ENCODE results near the gene PDK3.

The PDK3 gene

GRCh38 chrX:24464836-24465531 is at the start of gene PDK3:
Gene PDK3 (plus strand): TSS chrX:24465286. CDS start chrX:24465456, 170 bp downstream.
- TF ChIP-seq, protein P1, sequence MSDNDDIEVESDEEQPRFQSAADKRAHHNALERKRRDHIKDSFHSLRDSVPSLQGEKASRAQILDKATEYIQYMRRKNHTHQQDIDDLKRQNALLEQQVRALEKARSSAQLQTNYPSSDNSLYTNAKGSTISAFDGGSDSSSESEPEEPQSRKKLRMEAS (IDR thresholded peaks at IDR 0.05; ENCODE audit: low read depth, low read length) = no peak
- TF ChIP-seq POLR2A (IDR thresholded peaks at IDR 0.05; ENCODE audit: extremely low read depth, insufficient read length) (peak; percentile 49), MYC (IDR thresholded peaks at IDR 0.05; ENCODE audit: low read depth, low read length) (peak; percentile 31; the same call in 1 of the 2 replicates)
- peak within 1 kb of the TSS; percentile 68 for H3K4me3 ChIP-seq (ENCODE audit: low read depth, low read length)
- DNase-seq (ENCODE audit: low read depth) = peak; percentile 90

DNA sequence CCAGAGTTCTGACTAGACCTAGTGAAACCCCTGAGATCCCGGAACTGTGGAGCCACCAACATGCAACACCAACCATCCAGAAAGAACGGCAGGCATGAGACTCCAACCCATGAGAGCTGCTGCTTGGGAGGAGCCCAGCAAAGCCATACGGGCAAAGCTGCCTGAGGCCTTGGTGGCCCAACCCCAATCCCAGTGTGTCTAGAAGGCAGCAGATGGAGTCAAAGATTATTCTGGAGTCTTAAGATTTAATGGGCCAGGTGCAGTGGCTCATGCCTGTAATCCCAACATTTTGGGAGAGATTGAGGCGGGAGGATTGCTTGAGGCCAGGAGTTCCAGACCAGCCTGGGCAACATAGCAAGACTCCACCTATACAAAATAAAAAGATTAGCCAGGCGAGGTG is 49.2 kb upstream of the PDK3 start:
- no peak overlapping the region for H3K4me3 ChIP-seq (ENCODE audit: low read depth, low read length)
- no peak for TF ChIP-seq CTCF (IDR thresholded peaks at IDR 0.05; ENCODE audit: low read depth, low read length)
- no peak for TF ChIP-seq POLR2A (IDR thresholded peaks at IDR 0.05; ENCODE audit: extremely low read depth, insufficient read length)
- TF ChIP-seq, protein P1 (IDR thresholded peaks at IDR 0.05; ENCODE audit: low read depth, low read length) = no peak
- TF ChIP-seq MYC (IDR thresholded peaks at IDR 0.05; ENCODE audit: low read depth, low read length) = no peak
- DNase-seq (ENCODE audit: low read depth) = no peak

- DNase-seq (ENCODE audit: low read depth) = no peak
- H3K4me3 ChIP-seq (ENCODE audit: low read depth, low read length) = no peak overlapping the region
- TF ChIP-seq MYC (IDR thresholded peaks at IDR 0.05; ENCODE audit: low read depth, low read length) = no peak
- no peak for TF ChIP-seq POLR2A (IDR thresholded peaks at IDR 0.05; ENCODE audit: extremely low read depth, insufficient read length)
- no peak for TF ChIP-seq CTCF (IDR thresholded peaks at IDR 0.05; ENCODE audit: low read depth, low read length)
These were observed 41.1 kb upstream of the PDK3 start for GRCh38 chrX:24423960-24424359.

DNA sequence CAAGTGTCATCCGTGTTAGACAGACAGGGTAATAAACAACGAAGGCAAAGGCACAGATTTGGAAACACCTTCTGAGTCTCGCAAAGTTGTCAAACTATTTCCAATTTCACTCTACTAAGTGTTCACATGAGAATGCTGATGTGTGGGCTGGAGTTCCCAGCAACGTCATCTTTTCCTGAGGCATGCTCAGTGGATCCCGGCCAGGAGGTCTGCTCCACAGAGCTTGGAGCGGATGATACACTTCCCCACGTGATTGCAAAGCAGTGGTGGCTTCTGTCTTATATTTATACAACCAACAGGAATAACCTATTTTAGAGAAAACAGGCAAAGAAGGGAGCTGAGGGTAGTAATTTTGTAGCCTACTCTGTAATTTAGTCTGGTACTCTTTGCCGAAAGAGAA is 40.1 kb upstream of the PDK3 start:
- TF ChIP-seq CTCF (IDR thresholded peaks at IDR 0.05; ENCODE audit: low read depth, low read length) = no peak
- no peak for TF ChIP-seq POLR2A (IDR thresholded peaks at IDR 0.05; ENCODE audit: extremely low read depth, insufficient read length)
- TF ChIP-seq, protein P1 (IDR thresholded peaks at IDR 0.05; ENCODE audit: low read depth, low read length) = no peak
- no peak for TF ChIP-seq MYC (IDR thresholded peaks at IDR 0.05; ENCODE audit: low read depth, low read length)
- no peak for DNase-seq (ENCODE audit: low read depth)
- H3K4me3 ChIP-seq (ENCODE audit: low read depth, low read length) = no peak overlapping the region

GRCh38 chrX:24425806-24426205 is 39.3 kb upstream of the PDK3 start:
- no peak for DNase-seq (ENCODE audit: low read depth)
- no peak for TF ChIP-seq MYC (IDR thresholded peaks at IDR 0.05; ENCODE audit: low read depth, low read length)
- no peak for TF ChIP-seq CTCF (IDR thresholded peaks at IDR 0.05; ENCODE audit: low read depth, low read length)
- TF ChIP-seq, protein P1 (IDR thresholded peaks at IDR 0.05; ENCODE audit: low read depth, low read length) = no peak
- no peak for TF ChIP-seq POLR2A (IDR thresholded peaks at IDR 0.05; ENCODE audit: extremely low read depth, insufficient read length)
- no peak overlapping the region for H3K4me3 ChIP-seq (ENCODE audit: low read depth, low read length)

- TF ChIP-seq MYC (IDR thresholded peaks at IDR 0.05; ENCODE audit: low read depth, low read length) (no peak), POLR2A (IDR thresholded peaks at IDR 0.05; ENCODE audit: extremely low read depth, insufficient read length) (no peak), CTCF (IDR thresholded peaks at IDR 0.05; ENCODE audit: low read depth, low read length) (no peak)
- TF ChIP-seq, protein P1 (IDR thresholded peaks at IDR 0.05; ENCODE audit: low read depth, low read length) = no peak
- no peak overlapping the region for H3K4me3 ChIP-seq (ENCODE audit: low read depth, low read length)
- peak; percentile 10 for DNase-seq (ENCODE audit: low read depth)
These were observed 38.7 kb upstream of the PDK3 start for GRCh38 chrX:24426340-24426913.
